Colon (tissue), 2 donors: ENCODE data around the gene CCDC27.
"Not testable (repeated sequence)": the region's sequence is repeated elsewhere in the genome, so short reads cannot be mapped to it uniquely, and the experiment has no call there.

Experiments
- FAIRE-seq: peaks from 2 replicates; lab custom pipeline; 2012; peaks lifted over from hg19 to GRCh38; lab: Jason Lieb, UNC
- donor health status: control.
- donor health status: control.

The CCDC27 gene

DNA sequence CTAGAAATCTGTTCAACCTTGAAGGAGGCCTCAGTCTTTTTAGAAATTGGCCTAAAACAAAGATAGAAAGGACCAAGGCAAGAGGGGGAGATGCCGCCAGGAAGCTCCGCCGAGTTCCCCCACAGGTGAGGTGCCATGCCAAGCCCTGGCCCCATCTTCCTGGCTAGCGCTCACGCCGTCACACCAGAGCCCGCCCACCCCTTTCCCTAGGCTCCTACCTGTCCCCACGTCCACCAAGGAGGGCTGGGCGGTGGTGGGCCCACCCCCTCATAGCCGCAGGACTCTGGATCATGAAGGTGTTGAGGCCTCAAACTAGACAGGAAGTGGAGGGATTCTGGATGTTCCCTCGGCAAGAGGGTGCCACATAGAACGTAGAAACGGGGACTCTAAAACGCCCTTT, 15.5 kb upstream of the CCDC27 start:
- no peak for FAIRE-seq

- FAIRE-seq, result no peak
Measured at GRCh38 chr1:3738943-3739342, 13.3 kb upstream of the CCDC27 start.

DNA sequence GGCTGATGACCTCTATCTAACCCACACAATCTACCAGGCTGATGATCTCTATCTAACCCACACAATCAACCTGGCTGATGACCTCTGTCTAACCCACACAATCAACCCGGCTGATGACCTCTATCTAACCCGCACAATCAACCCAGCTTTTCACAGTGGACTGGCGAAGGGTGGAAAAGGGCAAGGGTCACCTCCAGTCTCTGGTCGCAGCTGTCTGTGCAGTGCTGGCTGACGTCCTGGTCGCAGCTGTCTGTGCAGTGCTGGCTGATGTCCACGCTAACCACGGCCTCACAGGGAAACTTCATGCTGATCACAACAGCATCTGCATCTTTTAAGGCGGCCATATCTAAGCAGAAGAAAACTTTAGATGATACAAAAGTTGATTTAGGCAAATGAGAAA, 12.2 kb upstream of the CCDC27 start:
- no peak for FAIRE-seq

DNA sequence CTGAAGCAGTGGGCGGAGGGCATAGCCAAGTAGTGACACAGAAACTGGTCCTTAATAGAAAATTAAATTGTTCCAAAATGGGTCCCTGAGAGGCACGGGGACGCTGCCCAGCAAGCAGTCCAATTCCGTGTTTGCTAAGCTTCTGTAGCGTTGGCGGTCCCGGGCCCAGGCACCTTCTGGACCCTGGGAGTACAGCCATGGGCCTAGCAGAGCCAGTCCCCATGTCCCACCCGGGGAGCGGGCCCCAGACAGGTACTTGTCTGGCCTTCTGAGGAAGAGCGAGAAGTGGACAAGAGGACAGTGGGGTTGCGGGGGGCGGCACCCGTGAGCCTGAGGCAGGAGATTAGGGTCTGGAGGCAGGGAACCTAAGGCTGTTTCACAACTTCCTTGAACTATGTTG, 11.5 kb upstream of the CCDC27 start:
- no peak for FAIRE-seq

DNA sequence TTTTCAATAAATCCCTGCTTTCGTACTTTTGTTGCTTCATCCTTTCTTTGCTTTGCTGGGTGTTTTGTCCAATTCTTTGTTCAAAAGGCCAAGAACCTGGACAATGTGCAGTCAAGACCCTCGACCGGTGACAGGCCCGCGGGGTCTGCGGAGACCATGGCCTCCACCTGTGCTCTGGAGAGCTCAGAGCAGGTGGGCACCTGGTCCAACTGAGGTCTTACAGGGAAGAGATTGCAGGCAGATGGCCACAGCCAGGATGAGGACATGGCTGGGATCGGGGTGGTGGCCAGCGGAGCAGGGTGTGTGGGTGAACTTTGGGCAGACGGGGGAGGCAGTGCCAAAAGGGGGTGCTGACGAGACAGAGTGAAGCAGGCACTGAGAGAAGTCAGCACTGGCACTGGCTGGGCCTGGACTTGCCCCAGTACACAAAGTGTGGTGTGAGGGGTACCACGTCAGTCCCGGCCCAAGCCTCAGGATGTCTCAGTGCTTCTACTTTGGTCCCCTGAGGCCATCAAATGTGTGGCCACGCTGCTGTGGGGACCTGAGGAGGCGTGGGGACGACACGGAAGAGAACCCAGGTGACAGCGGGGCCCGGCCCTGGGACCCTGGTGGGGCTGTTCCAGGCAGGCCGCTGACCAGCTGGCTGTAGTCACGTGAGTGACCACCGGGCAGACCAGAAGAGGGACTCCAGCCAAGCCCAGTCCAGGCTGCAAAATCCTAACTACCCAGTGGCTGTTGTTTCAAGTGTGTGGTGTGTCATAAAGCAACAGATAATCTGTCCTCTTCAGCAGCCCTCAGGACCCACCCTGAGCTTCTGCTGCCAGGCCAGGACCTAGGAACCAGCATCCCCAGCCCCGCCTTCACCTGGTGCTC, 10.4 kb upstream of the CCDC27 start:
- FAIRE-seq, result no peak

- FAIRE-seq, result no peak
Measured at GRCh38 chr1:3742439-3743298, 9.6 kb upstream of the CCDC27 start.

GRCh38 chr1:3743421-3743820, 8.8 kb upstream of the CCDC27 start:
- FAIRE-seq, result no peak

DNA sequence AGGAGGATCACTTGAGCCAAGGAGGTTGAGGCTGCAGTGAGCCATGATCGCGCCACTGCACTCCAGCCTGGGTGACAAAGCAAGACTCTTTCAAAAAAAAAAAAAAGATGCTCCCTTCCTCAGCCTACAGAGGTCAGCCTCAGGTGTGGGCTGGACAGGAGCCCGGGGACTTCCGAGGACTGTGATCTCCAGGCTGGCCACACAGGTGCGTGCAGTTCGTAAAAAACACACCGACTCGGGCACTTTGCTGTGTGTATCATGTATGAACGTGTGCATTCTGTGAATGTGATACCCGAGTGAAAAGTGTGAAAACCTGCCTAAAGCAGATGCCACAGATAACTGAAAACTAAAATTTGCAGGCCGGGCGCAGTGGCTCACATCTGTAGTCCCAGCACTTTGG, 8.4 kb upstream of the CCDC27 start:
- no peak for FAIRE-seq

- no peak for FAIRE-seq
Measured at GRCh38 chr1:3744646-3745045, 7.6 kb upstream of the CCDC27 start.

DNA sequence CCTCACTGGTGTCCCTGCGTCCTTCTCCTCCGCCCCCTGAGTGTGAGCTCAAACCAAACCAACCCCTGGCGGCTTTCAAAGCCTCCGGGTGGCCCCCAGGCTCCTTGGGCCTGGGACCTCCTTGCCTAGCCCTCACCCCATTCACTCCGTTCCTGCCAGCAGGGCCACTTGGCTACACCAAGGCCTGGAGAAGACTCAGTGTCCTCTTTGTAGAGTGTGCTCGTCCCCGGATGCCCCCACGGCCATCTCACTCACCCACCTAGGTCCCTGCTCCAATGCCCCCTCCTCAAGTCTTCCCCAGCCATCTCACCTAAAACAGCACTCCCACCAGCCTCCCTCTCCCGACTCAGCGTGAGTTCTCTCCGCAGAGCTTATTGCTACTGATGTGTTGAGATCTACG, 7.2 kb upstream of the CCDC27 start:
- no peak for FAIRE-seq

- FAIRE-seq, result no peak
Measured at GRCh38 chr1:3745590-3746381, 6.5 kb upstream of the CCDC27 start.

DNA sequence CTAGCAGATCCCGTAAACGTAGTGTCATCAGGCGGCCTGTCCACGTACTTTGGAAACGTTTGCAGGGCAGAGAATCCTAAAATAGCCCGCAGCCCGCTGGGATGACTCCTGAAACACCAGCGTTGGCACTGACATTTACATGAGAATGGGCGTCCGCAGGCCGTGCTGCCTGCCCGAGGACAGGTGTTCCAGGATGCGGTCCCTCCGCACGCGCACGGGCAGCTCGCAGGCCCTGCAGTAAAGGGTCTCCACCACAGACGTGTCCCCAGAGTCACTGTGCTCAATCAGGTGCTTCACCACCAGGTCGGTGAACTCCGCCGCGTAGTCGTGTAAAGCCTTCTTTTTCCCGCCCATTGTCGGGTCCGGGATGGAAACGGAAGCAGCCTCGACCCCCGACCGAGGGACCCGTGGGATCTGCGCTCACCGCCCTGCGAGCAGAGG, 5.8 kb upstream of the CCDC27 start:
- FAIRE-seq, result no peak

GRCh38 chr1:3746830-3747521, 5.3 kb upstream of the CCDC27 start:
- no peak for FAIRE-seq

- FAIRE-seq, result no peak
Measured at GRCh38 chr1:3747522-3747848, 4.8 kb upstream of the CCDC27 start.

GRCh38 chr1:3747903-3748302, 4.3 kb upstream of the CCDC27 start:
- FAIRE-seq, result no peak

GRCh38 chr1:3748316-3748900, 3.8 kb upstream of the CCDC27 start:
- FAIRE-seq, result not testable (repeated sequence)

- no peak for FAIRE-seq
Measured at GRCh38 chr1:3749512-3749911, 2.7 kb upstream of the CCDC27 start.

- no peak for FAIRE-seq
Measured at GRCh38 chr1:3750741-3751140, 1.5 kb upstream of the CCDC27 start.

- FAIRE-seq, result no peak
Measured at GRCh38 chr1:3753656-3754454, 1.6 kb downstream of the CCDC27 start.

DNA sequence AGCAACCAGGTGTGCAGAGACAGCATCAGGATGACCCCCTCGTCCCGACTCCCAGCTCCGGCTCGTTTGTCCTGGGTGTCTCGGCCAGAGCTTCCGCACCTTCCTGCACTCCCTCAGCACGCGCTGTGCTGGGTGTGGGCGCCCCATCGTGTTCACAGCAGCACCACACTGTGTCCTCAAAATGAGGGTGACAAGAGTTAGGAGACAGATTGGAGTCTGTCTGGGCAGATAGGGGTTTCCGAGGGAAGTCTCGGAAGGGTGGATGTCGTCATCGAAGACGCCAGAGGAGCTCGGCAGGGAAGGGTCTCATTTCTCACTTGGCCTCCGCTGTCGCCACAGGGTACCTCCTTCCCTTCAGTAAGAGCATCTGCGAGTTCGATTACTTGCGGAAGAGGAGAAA, 4.1 kb downstream of the CCDC27 start:
- no peak for FAIRE-seq

- FAIRE-seq, result no peak
Measured at GRCh38 chr1:3759164-3759563, 6.9 kb downstream of the CCDC27 start.
